DND-41 (cell line): ENCODE data around the gene KCNA4.
"Not testable (repeated sequence)": the region's sequence is repeated elsewhere in the genome, so short reads cannot be mapped to it uniquely, and the experiment has no call there.

Experiments
- CTCF ChIP-seq: IDR thresholded peaks from 2 replicates; pipeline ENCODE4 v1.5.1; 2012; ENCODE audit warnings: borderline replicate concordance, low read length, moderate library complexity, mild to moderate bottlenecking; ENCODE audit not compliant: poor library complexity, severe bottlenecking; ENCODE audit errors: extremely low read depth
- EZH2 ChIP-seq: IDR thresholded peaks from 3 replicates; pipeline ENCODE4 v1.6.1; 2012; ENCODE audit warnings: borderline replicate concordance, low read depth, mild to moderate bottlenecking, moderate library complexity, low read length, inconsistent platforms; ENCODE audit not compliant: severe bottlenecking

- TF ChIP-seq CTCF, EZH2: not testable (repeated sequence)
Observed at GRCh38 chr11:29975580-29975979, 41.2 kb downstream of the KCNA4 start.
